HEK293 (cell line): ENCODE measurements around the gene IZUMO4.

Experiments used
- BCL11A ChIP-seq: fragments of 450-650 bp; formaldehyde crosslinking; IDR thresholded peaks from 2 replicates; pipeline ENCODE4 v1.5.1; 2016; ENCODE audit warnings: low read depth, missing biosample characterization, missing genetic modification characterization
- CTCF ChIP-seq: fragments of 450-650 bp; formaldehyde crosslinking; IDR thresholded peaks from 2 replicates; pipeline ENCODE4 v1.5.1; 2016; ENCODE audit warnings: missing biosample characterization, missing genetic modification characterization
- PRDM10 ChIP-seq: fragments of 450-650 bp; formaldehyde crosslinking; IDR thresholded peaks from 2 replicates; pipeline ENCODE4 v1.5.1; 2016; ENCODE audit warnings: missing biosample characterization, missing genetic modification characterization
- SP7 ChIP-seq: fragments of 450-650 bp; formaldehyde crosslinking; IDR thresholded peaks from 2 replicates; pipeline ENCODE4 v1.5.1; 2016; ENCODE audit warnings: missing biosample characterization, missing genetic modification characterization
- ZBTB1 ChIP-seq: fragments of 450-650 bp; formaldehyde crosslinking; IDR thresholded peaks from 2 replicates; pipeline ENCODE4 v1.5.1; 2016; ENCODE audit warnings: missing biosample characterization, missing genetic modification characterization
- ZBTB10 ChIP-seq: fragments of 450-650 bp; formaldehyde crosslinking; IDR thresholded peaks from 2 replicates; pipeline ENCODE4 v1.5.1; 2016; ENCODE audit warnings: missing biosample characterization, missing genetic modification characterization

- TF ChIP-seq CTCF (no peak), BCL11A (tag by site-specific recombination) (no peak), ZBTB1 (tag by site-specific recombination) (no peak), SP7 (tag by site-specific recombination) (peak; percentile 34), PRDM10 (tag by site-specific recombination) (no peak), ZBTB10 (tag by site-specific recombination) (0 out of 2 replicates have a peak, but pooled peaks have one; percentile 26)
These were observed 7.6 kb upstream of the IZUMO4 start for GRCh38 chr19:2089001-2089711.
